ENCODE results near the gene TPM4.

TPM4 gene

DNA sequence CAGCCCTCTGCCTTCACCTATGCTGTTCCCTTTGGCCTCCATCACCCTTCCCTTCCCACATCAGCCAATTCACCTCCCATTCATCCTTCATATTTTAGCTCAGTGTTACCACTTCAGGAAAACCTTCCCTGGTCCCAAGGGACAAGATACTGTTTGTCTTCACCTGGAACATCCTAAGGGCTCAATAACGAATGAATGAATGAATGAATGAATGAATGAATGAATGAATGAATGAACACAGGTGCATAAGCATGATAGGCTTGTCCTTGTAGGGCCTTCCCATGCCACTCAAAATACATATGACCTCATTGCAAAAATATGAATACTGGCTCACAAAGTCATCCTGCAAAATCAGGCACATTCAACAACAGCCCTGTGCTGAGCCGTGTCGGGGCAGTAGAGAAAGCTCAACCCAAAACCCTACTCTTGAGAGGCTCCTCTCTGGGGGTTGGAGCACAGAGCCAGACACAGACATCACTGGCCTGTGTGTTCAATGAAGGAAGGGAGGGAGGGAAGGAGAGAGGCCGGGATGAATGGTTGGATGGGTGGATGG, 33.7 kb upstream of the TPM4 start:
- no peak for DNase-seq

DNA sequence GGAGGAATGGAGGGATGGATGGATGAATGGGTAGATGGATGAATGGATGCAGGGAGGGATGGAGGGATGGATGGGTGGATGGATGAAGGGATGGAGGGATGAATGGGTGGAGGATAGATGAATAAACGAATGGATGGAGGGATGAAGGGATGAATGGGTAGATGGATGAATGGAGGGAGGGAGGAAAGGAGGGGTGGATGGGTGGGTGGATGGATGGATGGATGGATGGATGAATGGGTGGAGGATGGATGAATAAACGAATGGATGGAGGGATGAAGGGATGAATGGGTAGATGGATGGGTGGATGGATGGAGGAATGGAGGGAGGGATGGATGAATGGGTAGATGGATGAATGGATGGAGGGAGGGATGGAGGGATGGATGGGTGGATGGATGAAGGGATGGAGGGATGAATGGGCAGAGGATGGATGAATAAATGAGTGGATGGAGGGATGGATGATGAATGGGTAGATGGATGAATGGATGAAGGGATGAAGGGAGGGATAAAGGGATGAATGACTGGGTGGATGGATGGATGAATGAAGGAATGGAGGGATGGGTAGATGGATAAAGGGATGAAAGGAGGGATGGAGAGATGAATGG, 33.0 kb upstream of the TPM4 start:
- DNase-seq = no peak

DNA sequence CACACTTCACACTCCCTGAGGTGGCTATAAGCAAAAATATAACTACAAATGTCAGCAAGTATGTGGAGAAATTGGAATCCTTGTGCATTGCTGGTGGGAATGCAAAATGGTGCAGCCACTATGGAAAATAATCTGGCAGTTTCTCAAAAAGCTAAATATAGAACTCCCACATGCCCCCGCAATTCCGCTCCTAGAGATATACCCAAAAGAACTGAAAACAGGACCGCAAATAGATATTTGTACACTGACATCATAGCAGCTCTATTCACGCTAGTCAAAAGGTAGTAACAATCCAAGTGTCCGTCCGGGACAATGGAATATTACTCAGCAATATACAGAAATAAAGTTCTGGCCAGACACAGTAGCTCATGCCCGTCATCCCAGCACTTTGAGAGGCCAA, 31.5 kb upstream of the TPM4 start:
- no peak for DNase-seq

DNA sequence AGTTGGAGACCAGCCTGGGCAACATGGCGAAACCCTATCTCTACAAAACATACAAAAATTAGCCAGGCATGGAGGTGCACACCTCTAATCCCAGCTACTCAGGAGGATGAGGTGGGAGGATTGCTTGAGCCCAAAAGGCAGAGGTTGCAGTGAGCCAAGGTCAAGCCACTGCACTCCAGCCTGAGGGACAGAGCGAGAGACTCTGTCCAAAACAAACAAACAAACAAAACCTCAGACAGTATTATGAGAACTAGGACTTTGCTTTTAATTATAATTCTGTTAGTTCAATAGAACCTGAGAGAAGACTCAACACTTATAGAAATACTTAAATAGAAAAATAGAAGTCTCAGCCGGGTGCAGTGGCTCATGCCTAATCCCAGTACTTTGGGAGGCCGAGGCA, 31.1 kb upstream of the TPM4 start:
- DNase-seq = no peak

DNA sequence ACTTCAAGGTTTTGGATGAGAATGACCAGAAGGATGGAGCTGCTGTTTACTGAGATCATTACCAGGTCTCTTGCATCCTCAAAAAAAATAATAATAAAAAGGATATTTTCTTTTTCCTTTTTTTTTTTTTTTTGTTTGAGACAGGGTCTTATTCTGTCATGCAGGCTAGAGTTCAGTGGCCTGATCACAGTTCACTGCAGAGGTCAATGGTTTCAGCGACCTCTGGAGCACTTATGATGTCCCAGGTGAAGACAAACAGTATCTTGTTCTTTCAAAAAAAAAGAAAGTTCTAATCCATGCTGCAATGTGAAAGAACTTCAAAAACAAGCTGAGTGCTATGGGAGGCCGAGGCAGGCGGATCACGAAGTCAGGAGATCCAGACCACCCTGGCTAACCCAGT, 30.4 kb upstream of the TPM4 start:
- no peak for DNase-seq

DNA sequence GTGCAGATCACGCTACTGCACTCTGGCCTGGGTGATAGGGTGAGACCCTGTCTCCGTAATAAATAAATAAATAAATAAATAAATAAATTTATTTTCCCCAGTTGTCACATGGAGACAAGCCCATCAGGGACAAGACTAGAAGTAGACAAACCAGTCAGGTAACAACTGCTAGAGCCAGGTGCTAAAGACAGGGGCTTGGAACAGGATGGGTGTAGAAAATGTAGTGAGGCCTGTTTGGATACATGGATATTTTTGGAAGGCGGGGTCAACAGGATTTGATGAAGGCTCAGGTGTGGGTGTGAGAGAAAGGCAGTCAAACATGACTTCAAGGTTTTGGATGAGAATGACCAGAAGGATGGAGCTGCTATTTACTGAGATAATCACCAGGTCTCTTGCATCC, 27.7 kb upstream of the TPM4 start:
- DNase-seq = no peak

DNA sequence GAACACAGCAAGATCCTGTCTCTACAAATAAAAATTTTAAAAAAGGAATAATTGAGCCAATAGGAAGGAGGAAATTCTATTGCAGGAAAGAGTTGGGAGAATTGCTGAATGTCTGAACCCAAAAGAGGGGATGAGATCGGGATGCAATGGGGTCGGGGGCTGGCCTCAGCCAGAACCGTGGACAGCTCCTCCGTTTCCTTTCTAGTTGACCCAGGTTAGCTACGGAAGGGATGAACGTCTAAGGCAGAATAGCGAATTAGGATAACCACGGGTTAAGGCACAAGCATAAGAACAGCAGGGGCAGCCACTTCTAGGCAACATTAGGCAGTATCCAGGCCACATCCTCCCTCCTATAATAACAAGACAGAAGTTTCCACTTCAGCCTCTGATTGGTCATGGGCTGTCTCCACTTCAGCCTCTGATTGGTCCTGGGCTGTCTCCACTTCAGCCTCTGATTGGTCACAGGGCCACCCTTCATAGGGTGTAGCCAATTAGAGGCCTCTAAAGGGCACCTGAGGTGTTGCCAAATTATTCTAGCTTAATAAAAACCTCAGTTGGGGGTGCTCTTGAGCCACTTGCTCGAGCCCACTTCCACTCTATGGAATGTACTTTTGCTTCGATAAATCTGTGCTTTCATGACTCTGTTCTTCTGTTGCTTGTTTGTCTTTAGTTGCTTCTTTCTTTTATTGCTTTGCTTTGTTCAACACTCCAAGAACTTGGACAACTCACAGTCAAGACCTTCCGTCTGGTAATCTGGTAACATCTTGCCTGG, 24.9 kb upstream of the TPM4 start:
- DNase-seq = peak; percentile 38

DNA sequence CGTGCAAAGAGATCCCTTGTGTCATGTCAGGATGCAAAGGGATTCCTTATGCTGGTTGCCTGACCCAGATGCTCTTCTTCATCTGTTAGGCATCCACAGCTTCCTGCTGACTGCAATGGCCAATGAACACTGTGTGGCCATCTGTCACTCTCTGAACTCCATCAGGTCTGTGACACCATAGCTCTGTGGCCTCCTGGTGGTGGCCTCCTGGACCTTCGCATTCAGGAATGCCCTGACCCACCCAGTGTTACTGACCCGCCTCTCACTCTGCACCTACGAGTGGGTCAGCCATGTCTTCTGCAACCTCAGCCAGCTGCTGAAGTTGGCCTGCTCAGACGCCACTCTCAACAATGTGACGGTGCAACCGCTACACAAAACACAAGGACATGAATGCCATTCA, 23.9 kb upstream of the TPM4 start:
- no peak for DNase-seq

DNA sequence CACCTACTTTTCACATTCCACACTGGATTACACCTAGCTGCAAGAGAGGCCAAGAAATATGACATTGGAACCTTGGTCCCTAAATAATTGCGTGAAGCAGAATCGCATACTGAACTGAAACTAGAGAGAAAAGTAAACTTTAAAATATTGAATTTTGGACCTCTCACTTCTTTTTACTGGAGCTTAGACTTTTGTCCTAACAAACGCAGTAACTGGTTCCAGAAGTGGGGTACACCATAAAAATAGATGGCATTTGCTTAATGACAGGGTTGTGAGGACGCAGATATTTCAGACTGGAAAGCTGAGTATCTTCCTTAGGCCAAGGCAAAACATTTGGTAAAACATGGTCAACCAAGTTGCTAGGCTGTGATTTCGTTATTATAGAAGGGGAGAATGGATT, 19.2 kb upstream of the TPM4 start:
- DNase-seq = no peak

DNA sequence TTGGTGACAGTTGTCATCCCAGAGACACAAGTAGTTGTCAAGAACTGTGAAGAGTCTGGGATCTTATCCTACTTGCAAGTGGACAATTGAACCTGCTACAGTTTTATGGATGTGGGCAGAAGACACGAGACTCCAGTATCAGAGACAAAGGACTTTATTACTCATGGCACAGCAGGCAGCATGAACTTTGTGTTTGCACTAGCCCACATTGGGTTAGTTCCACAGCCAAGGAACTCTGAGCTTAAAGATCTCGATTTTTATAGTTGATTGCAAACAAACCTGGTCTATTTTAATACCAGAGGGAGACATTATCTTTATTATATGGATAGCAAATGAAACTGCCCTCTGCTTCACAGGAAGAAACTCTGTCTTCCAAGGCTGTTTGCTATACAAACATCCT, 16.0 kb upstream of the TPM4 start:
- DNase-seq = no peak

DNA sequence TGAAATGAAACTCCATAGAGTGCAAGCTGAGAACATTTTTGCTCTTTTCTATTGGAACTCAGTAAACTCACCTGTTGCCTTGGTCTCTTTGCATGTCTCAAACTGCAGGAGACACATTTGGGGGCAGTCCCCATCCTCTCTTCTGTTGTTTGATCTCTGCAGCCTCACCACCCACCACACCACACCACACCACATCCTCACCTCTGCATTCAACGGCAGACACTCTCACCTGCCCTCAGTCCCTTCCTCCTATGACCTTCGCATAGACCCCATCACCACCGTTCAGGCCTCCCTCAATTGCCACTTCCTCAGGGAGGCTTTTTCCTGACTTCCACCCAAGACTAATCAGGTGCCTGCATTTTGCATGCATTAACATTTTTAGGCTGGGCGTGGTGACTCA, 14.4 kb upstream of the TPM4 start:
- DNase-seq = no peak

DNA sequence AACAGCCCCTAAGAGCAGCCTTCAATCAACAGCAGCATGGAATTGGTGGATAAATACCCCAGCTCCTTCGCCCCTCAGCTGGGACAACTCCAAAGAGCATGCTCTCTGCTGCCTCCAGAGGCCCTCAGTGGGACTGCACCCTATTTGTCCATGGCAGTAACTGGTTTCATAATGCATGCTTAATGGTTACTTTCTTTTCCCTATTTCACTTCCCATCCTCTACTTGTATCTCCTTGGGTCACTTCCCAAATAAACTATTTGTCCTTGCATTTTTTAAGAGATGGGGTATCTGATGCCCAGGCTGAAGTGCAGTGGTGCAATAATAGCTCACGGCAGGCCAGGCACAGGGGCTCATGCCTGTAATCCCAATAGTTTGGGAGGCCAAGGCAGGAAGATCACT, 13.5 kb upstream of the TPM4 start:
- DNase-seq = peak; percentile 72

DNA sequence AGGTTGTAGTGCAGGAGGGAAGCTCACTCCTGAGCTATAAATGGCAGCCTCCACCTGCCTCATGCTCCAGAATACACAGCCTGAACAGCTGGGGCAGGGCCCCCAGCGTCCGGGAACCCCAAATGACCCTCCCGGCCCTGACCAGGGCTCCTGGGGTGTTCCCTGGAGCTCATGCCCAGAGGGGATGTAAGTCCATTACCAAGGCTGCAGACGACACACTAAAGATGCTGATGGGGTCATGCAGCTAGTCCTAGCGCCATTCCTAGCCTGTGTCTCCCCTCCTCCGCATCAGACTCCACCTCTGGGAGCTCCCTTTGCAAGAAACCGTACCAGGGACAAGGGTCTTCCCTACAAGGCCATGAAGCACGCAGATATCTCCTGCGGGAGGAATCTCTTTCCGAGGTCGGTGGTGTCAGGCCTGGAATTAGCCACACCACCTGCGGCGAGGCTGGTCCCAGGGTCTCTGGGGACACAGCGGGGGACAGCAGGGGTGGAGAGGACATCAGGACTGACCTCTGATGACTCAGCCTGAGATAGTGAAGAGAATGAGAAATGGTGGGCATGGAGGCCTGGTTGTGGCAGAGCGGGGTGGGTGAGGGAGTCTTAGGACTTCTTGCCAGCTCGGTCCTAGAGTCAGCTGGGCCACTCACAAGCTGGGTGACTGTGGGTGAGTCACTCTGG, 11.9 kb upstream of the TPM4 start:
- no peak for DNase-seq

DNA sequence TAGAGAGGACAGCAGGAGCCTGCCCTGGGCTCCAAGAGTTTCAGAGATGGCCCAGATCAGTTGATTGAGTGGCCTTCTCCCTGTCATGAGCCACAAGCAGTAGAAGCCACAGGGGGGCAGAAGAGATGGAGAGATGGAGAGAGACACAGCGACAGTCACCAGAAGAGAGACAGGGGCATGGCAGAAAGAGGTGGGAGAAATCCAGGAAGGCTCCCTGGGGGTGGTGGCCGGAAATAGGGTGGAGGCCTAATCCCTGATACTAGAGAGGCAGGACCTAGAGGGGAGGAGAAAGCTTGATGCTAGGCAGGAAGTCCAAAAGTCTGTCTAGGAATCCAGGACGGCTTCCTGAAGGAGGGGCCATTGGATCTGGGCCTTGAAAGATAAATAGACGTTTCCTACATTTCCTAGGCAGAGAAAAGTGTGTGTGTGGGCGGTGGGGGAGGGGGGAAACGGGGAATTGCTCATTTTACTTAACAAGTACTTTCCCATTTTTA, 9.6 kb upstream of the TPM4 start:
- peak; percentile 52 for DNase-seq

DNA sequence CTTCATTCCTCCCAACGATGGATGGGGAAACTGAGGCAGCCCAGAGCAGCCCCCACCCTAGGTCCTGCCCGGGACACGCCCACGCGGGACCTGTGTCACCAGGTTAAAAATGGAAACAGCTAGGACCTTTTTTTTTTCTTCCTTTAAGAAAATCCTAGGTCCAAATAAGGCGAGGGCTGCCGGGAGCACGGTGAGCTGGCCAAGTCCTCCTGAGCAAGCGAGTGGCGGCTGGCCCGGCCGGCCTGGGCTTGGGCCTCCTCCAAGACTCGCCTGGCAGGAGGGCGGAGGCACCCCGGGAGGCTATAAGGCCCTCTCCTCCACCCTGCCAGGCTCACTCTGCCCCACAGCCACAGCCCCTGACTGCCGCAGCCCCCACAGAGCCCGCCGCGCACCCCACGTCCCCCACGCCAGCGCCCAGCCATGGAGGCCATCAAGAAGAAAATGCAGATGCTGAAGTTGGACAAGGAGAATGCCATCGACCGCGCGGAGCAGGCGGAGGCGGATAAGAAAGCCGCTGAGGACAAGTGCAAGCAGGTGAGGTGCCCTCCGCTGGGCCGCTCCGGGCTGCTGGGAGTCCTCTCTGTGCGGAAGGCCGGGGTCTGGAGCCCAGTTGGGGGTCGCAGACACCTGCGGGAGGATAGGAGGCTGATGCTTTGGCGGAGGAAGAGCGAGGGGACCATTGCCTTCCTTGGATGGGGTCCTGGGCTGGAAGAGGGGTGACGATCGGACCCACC, 8.9 kb upstream of the TPM4 start:
- no peak for DNase-seq

DNA sequence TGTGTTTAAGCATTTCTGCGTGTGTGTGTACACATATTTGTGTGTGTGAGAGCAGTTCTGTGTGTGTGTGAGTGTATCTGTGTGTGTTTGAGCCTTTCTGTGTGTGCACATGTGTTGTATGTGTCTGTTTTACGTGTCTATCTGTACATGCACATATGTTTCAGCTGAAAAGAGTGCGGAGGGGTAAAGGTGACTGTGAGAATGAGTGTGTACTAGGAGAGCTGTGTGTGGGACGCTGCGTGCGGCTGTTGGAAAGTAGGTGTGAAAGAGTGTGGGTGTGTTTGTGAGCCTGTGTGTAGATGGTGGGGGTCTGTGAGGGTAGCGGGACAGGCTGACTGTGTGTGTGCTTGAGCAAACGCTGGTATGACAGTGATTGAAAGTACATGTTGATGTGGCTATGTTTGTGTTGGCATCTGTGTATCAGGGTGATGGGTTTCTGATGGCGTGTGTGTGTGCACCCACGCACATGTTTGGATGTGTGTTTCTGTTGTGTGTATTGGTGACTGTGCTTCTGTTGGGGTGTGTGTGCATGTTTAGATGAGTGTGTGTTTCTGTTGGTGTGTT, 7.5 kb upstream of the TPM4 start:
- no peak for DNase-seq

DNA sequence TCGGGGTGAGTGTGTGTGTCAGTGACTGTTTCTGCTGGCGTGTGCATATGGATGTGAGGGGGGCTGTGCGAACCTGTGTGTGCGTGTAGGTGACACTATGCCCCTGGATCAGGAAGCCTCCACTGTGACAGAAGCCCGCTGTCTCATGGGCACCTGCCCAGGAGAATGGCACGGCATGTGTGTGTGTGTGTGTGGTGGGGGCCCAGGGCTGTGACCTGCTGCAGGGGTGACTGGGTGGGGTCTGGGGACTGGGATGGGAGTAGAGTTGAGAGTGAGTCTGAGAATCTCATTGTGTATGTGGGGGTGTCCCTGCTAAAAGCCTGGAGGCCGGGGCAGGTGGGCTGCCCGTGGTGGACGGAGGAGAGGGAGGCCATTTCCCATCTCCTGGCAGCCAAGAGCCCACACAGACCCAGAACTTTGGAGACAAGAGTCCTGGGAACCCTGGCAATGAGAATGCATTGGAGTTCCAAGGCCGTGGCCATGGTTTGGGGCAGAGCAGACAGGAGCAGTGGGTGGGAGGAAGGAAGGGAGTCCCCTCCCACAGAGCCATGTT, 6.4 kb upstream of the TPM4 start:
- no peak for DNase-seq

DNA sequence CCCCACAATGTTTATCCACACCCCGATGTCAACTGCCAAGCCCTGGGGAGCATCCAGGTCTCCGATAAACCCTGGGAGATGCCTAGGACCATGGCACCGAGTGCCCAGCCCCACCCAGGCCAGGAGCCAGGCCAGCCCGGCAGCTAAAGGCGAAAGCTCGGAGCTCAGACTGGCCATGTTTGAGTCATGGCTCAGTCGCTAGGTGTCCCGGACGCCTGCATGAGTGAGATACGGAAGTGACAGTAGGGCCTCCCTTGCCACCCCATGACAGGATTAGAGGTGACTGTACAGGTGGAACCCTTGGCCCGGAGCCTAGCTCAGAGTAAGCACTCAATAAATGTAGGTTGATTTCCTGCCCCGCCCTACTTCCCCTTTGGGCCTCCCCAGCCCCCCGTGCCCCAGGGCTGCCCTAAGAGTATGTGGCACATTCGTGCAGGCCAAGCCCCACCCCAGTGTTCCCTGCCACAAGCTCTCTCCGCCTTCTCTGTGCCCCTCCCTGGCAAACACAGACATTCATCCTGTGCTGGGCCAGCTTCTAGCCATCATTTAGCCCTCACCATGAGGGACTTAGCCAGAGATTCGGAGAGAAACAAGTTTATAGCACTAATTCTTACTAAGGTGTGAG, 5.8 kb upstream of the TPM4 start:
- peak; percentile 78 for DNase-seq

DNA sequence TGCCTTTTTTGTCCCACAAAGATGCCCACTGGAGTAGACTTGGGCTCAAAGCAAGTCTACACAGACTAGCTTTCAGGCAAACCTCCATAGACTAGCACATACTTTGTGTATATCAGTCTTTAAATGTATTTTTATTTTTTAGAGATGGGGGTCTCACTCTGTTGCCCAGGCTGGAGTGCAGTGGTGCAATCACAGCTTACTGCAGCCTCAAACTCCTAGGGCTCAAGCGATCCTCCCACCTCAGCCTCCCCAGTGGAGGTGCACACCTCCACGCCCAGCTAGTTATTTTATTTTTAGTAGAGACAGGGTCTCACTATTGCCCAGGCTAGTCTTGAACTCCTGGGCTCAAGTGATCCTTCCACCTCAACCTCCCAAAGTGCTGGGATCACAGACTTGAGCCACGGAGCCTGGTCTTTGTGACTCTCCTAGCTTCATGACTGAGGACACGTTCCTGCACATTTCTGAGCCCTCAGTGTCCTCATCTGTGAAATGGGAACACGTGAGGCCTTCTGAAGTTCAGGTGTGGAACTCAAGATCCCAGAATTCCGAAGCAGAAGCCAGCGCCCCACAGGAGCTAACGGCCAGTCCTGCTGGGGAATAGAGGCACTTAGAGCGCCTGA, 5.1 kb upstream of the TPM4 start:
- no peak for DNase-seq

DNA sequence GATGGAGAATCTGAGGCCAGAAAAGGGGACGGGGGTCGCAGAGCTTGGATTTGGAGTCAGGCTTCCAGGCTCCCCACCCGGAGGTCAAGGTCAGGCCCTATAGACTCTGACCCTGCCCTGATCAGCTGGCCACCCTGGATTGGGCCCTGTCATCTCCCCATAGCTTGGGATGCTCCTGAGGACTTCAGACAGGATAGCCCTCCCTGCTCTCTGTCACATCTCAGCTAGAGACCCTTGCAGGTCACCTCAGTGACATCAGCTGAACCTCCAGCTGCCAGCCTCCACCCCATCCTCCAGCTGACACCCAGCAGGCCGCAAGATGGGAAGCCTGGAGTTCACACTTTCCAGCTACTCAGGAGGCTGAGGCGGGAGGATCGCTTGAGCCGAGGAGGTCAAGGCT, 2.8 kb upstream of the TPM4 start:
- DNase-seq = no peak

DNA sequence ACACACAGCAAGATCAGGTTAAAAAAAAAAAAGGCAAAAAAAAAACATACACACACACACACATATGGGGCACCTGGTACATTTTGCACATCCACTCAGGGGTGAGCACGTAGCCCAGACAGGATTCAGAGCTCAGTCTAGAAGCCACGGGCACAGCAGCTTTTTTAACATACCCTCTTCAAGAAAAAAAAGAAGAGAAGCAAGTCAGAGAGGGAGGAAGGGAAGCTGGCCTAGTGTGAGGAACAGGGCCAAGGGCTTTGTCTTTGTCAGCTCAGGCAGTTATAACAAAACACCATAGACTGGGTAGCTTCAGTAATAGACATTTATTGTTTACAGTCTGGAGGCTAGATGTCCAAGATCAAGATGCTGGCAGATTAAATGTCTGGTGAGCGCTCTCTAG, 2.3 kb upstream of the TPM4 start:
- no peak for DNase-seq

Data from activated naive CD4-positive, alpha-beta T cell treated with anti-CD3 and anti-CD28 coated beads, Interleukin-2, amount 50 U/mL, for 16 hours (primary cell).